Neural cell (in vitro differentiated cells): ENCODE results near the gene TM7SF3. TPM values are rescaled to one million over a fixed set of nuclear protein-coding genes. Genes with fewer than 3 reads are reported as not detected.

Experiments used
- H2AFZ ChIP-seq: fragments of 200-600, 300-800 bp; sonication (generic), shearing (Covaris generic); 2 replicates; pipeline ENCODE4 v1.6.0; 2014; ENCODE audit warnings: low read depth, mild to moderate bottlenecking, antibody characterized with exemption, low read length, moderate library complexity
- H3F3A ChIP-seq: fragments of 200-600 bp; shearing (Covaris generic); 2 replicates; pipeline ENCODE4 v1.6.1; 2016; ENCODE audit warnings: mild to moderate bottlenecking, moderate library complexity, mixed read lengths, antibody characterized with exemption, low read length; ENCODE audit not compliant: insufficient read depth, poor library complexity, severe bottlenecking
- H3K27ac ChIP-seq: fragments of 200-600, 300-800 bp; sonication (generic), shearing (Covaris generic); 2 replicates; pipeline ENCODE4 v1.5.1; 2014; ENCODE audit warnings: mild to moderate bottlenecking, low read length, moderate library complexity
- H3K27me3 ChIP-seq: fragments of 300-800, 200-600 bp; sonication (generic), shearing (Covaris generic); 2 replicates; pipeline ENCODE4 v1.6.0; 2014; ENCODE audit warnings: mild to moderate bottlenecking, low read depth, low read length, moderate library complexity; ENCODE audit not compliant: insufficient read depth
- H3K36me3 ChIP-seq: fragments of 300-800, 200-600 bp; sonication (generic), shearing (Covaris generic); 2 replicates; pipeline ENCODE4 v1.5.1; 2014; ENCODE audit warnings: mild to moderate bottlenecking, antibody characterized with exemption, low read length, moderate library complexity; ENCODE audit not compliant: insufficient read depth
- H3K4me2 ChIP-seq: fragments of 300-800, 200-600 bp; sonication (generic), shearing (Covaris generic); 2 replicates; pipeline ENCODE4 v1.6.0; 2014; ENCODE audit warnings: mild to moderate bottlenecking, low read length
- H3K4me3 ChIP-seq: fragments of 300-800, 200-600 bp; sonication (generic), shearing (Covaris generic); 2 replicates; pipeline ENCODE4 v1.5.1; 2014; ENCODE audit warnings: mild to moderate bottlenecking, low read length, moderate library complexity
- H3K79me2 ChIP-seq: fragments of 200-600 bp; shearing (Covaris generic); replicated peaks from 2 replicates; pipeline ENCODE4 v1.6.0; 2014; ENCODE audit warnings: mild to moderate bottlenecking, low read length, moderate library complexity; ENCODE audit not compliant: insufficient read depth
- H3K9ac ChIP-seq: fragments of 300-800, 200-600 bp; sonication (generic), shearing (Covaris generic); 2 replicates; pipeline ENCODE4 v1.6.1; 2016; ENCODE audit warnings: mild to moderate bottlenecking, low read length, mixed read lengths
- H3K9me2 ChIP-seq: fragments of 200-600 bp; shearing (Covaris generic); 2 replicates; pipeline ENCODE4 v1.6.1; 2016; ENCODE audit warnings: mild to moderate bottlenecking, low read length, mixed read lengths; ENCODE audit not compliant: insufficient read depth
- H3K9me3 ChIP-seq: fragments of 200-600, 300-800 bp; sonication (generic), shearing (Covaris generic); 2 replicates; pipeline ENCODE4 v1.6.1; 2016; ENCODE audit warnings: mild to moderate bottlenecking, mixed run types, low read length, moderate library complexity, mixed read lengths
- H4K20me1 ChIP-seq: fragments of 200-600 bp; shearing (Covaris generic); 2 replicates; pipeline ENCODE4 v1.6.1; 2016; ENCODE audit warnings: mild to moderate bottlenecking, mixed run types; ENCODE audit not compliant: insufficient read depth
- EP300 ChIP-seq: fragments of 450-650 bp; conservative IDR thresholded peaks from 2 replicates; pipeline ENCODE4 v1.6.1; 2014; ENCODE audit warnings: antibody characterized with exemption, mild to moderate bottlenecking, moderate library complexity; ENCODE audit not compliant: poor library complexity, severe bottlenecking
- EZH2 ChIP-seq: fragments of 200-600, 300-800 bp; shearing (Covaris generic), sonication (generic); IDR thresholded peaks from 2 replicates; pipeline ENCODE4 v1.6.1; 2014; ENCODE audit warnings: antibody characterized with exemption, low read length, borderline replicate concordance, mild to moderate bottlenecking; ENCODE audit not compliant: insufficient read depth, poor library complexity, severe bottlenecking
- MXI1 ChIP-seq: fragments of 450-650 bp; conservative IDR thresholded peaks from 2 replicates; pipeline ENCODE4 v1.6.1; 2014; ENCODE audit warnings: antibody characterized with exemption, mild to moderate bottlenecking; ENCODE audit not compliant: poor library complexity, severe bottlenecking
- POLR2AphosphoS5 ChIP-seq: IDR thresholded peaks from 2 replicates; pipeline ENCODE4 v1.6.1; 2012
- RAD21 ChIP-seq: fragments of 450-650 bp; conservative IDR thresholded peaks from 2 replicates; pipeline ENCODE4 v1.6.1; 2014; ENCODE audit warnings: antibody characterized with exemption, mild to moderate bottlenecking, moderate library complexity
- REST ChIP-seq: IDR thresholded peaks from 2 replicates; pipeline ENCODE4 v1.6.1; 2012; ENCODE audit warnings: borderline replicate concordance
- SMC3 ChIP-seq: fragments of 450-650 bp; conservative IDR thresholded peaks from 2 replicates; pipeline ENCODE4 v1.6.1; 2014; ENCODE audit warnings: antibody characterized with exemption, mild to moderate bottlenecking, moderate library complexity; ENCODE audit not compliant: poor library complexity
- TAF1 ChIP-seq: IDR thresholded peaks from 2 replicates; pipeline ENCODE4 v1.6.1; 2012; ENCODE audit warnings: low read depth
- polyA plus RNA-seq: library from polyadenylated mRNA; depleted of rRNA; stranded (reverse); fragments of >200 nt; gene quantifications from 2 replicates; pipeline ENCODE4 v1.2.3, GENCODE V29; 2014
- TF ChIP-seq, protein P1 (sequence below): fragments of 450-650 bp; IDR thresholded peaks from 2 replicates; pipeline ENCODE4 v1.5.1; 2014; ENCODE audit warnings: antibody characterized with exemption, mild to moderate bottlenecking, moderate library complexity; ENCODE audit not compliant: poor library complexity, severe bottlenecking

The TM7SF3 gene
- polyA plus RNA-seq, 1 donor from 2014 or later = 30.0 TPM

GRCh38 chr12:27002141-27002540 lies 12.0 kb downstream of the TM7SF3 start:
- Histone ChIP-seq H3K9ac (no peak overlapping the region), H3K79me2 (no peaks in the 10 kb centered on the region), H4K20me1 (no peaks in the 10 kb centered on the region), H3K9me3 (no peaks in the 10 kb centered on the region), H3K9me2 (no peaks in the 10 kb centered on the region), H3K4me3 (no peak overlapping the region), H3K4me2 (no peak overlapping the region), H3F3A (no peaks in the 10 kb centered on the region), H3K27me3 (no peaks in the 10 kb centered on the region), H3K36me3 (no peaks in the 10 kb centered on the region), H3K27ac (no peak overlapping the region), H2AFZ (no peak overlapping the region)
- TF ChIP-seq POLR2AphosphoS5 (no peak), SMC3 (no peak)

DNA sequence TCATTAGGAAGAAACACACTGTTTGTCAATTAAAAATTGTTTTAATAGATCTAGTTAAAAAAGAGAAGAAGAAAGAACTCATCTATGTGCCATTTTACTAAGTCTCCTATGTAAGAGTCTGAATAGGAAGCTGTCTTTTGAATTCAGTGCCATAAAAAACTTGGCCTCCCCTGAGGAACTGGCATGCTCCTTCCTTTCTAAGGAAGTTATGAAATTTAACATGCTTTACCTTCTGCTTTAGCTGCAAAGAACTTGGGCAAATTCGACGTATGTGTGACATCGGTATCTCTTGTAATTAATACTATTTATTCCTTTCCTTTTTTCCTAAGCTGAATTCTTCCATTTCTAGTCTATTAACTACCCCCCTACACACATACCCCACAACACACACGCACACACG lies 12.5 kb downstream of the TM7SF3 start:
- Histone ChIP-seq H3K27me3 (no peaks in the 10 kb centered on the region), H3K4me2 (no peak overlapping the region), H3K9me2 (no peaks in the 10 kb centered on the region), H3K27ac (no peak overlapping the region), H3K36me3 (no peaks in the 10 kb centered on the region), H3K9ac (no peak overlapping the region), H3K4me3 (no peak overlapping the region), H3K79me2 (no peaks in the 10 kb centered on the region), H3F3A (no peaks in the 10 kb centered on the region), H2AFZ (no peak overlapping the region), H3K9me3 (no peaks in the 10 kb centered on the region), H4K20me1 (no peaks in the 10 kb centered on the region)
- TF ChIP-seq RAD21 = no peak
- TF ChIP-seq POLR2AphosphoS5 = no peak
- TF ChIP-seq EP300 = no peak
- TF ChIP-seq, protein P1, sequence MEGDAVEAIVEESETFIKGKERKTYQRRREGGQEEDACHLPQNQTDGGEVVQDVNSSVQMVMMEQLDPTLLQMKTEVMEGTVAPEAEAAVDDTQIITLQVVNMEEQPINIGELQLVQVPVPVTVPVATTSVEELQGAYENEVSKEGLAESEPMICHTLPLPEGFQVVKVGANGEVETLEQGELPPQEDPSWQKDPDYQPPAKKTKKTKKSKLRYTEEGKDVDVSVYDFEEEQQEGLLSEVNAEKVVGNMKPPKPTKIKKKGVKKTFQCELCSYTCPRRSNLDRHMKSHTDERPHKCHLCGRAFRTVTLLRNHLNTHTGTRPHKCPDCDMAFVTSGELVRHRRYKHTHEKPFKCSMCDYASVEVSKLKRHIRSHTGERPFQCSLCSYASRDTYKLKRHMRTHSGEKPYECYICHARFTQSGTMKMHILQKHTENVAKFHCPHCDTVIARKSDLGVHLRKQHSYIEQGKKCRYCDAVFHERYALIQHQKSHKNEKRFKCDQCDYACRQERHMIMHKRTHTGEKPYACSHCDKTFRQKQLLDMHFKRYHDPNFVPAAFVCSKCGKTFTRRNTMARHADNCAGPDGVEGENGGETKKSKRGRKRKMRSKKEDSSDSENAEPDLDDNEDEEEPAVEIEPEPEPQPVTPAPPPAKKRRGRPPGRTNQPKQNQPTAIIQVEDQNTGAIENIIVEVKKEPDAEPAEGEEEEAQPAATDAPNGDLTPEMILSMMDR = no peak
- TF ChIP-seq REST = no peak
- TF ChIP-seq TAF1 = no peak

GRCh38 chr12:27000961-27001360 lies 13.2 kb downstream of the TM7SF3 start:
- Histone ChIP-seq H4K20me1 (no peaks in the 10 kb centered on the region), H3K4me2 (no peak overlapping the region), H2AFZ (no peak overlapping the region), H3K27ac (no peak overlapping the region), H3K79me2 (no peaks in the 10 kb centered on the region), H3K27me3 (no peaks in the 10 kb centered on the region), H3F3A (no peaks in the 10 kb centered on the region), H3K9me2 (no peaks in the 10 kb centered on the region), H3K36me3 (no peaks in the 10 kb centered on the region), H3K4me3 (no peak overlapping the region), H3K9ac (no peak overlapping the region), H3K9me3 (no peaks in the 10 kb centered on the region)
- TF ChIP-seq SMC3 (no peak), TAF1 (no peak), REST (no peak), EP300 (no peak), EZH2 (no peak), MXI1 (no peak), RAD21 (no peak), POLR2AphosphoS5 (no peak)
- TF ChIP-seq, protein P1 = no peak
